ENCODE results near the gene TNPO2.

Gene TNPO2

GRCh38 chr19:12723641-12724426, at the start of gene TNPO2:
TSS of gene TNPO2 (minus strand) at chr19:12723932. CDS start at chr19:12720977, 2,955 bp downstream.
- peak; percentile 86 for DNase-seq (ENCODE audit: low spot score)

- DNase-seq (ENCODE audit: low spot score): no peak
Observed at GRCh38 chr19:12772323-12772722, 48.6 kb upstream of the TNPO2 start.

GRCh38 chr19:12770922-12771321, 47.2 kb upstream of the TNPO2 start:
- no peak for DNase-seq (ENCODE audit: low spot score)

- DNase-seq (ENCODE audit: low spot score): peak; percentile 57
Observed at GRCh38 chr19:12769689-12770088, 46.0 kb upstream of the TNPO2 start.

GRCh38 chr19:12767666-12768065, 43.9 kb upstream of the TNPO2 start:
- no peak for DNase-seq (ENCODE audit: low spot score)

- DNase-seq (ENCODE audit: low spot score): no peak
Observed at GRCh38 chr19:12767150-12767549, 43.4 kb upstream of the TNPO2 start.

GRCh38 chr19:12766051-12766521, 42.4 kb upstream of the TNPO2 start:
- peak; percentile 67 for DNase-seq (ENCODE audit: low spot score)

GRCh38 chr19:12764698-12765097, 41.0 kb upstream of the TNPO2 start:
- no peak for DNase-seq (ENCODE audit: low spot score)

- no peak for DNase-seq (ENCODE audit: low spot score)
Observed at GRCh38 chr19:12763100-12763499, 39.4 kb upstream of the TNPO2 start.

- no peak for DNase-seq (ENCODE audit: low spot score)
Observed at GRCh38 chr19:12759686-12760085, 36.0 kb upstream of the TNPO2 start.

GRCh38 chr19:12757544-12758274, 34.0 kb upstream of the TNPO2 start:
- DNase-seq (ENCODE audit: low spot score): peak; percentile 58

- no peak for DNase-seq (ENCODE audit: low spot score)
Observed at GRCh38 chr19:12756150-12756883, 32.6 kb upstream of the TNPO2 start.

GRCh38 chr19:12754465-12755196, 30.9 kb upstream of the TNPO2 start:
- no peak for DNase-seq (ENCODE audit: low spot score)

- DNase-seq (ENCODE audit: low spot score): no peak
Observed at GRCh38 chr19:12752056-12752781, 28.5 kb upstream of the TNPO2 start.

GRCh38 chr19:12751635-12752034, 27.9 kb upstream of the TNPO2 start, which contains the start of gene BEST2:
TSS of gene BEST2 (plus strand) at chr19:12751791. CDS start at chr19:12752593, 802 bp downstream.
- no peak for DNase-seq (ENCODE audit: low spot score)

GRCh38 chr19:12750851-12751250, 27.1 kb upstream of the TNPO2 start:
- no peak for DNase-seq (ENCODE audit: low spot score)

- DNase-seq (ENCODE audit: low spot score): no peak
Observed at GRCh38 chr19:12749938-12750521, 26.3 kb upstream of the TNPO2 start.

GRCh38 chr19:12748489-12748888, 24.8 kb upstream of the TNPO2 start:
- no peak for DNase-seq (ENCODE audit: low spot score)

GRCh38 chr19:12745166-12745897, 21.6 kb upstream of the TNPO2 start:
- DNase-seq (ENCODE audit: low spot score): no peak

GRCh38 chr19:12737835-12738351, 14.2 kb upstream of the TNPO2 start:
- no peak for DNase-seq (ENCODE audit: low spot score)
